Measurements from ENCODE around the gene THOC7. TPM values are rescaled to one million over a fixed set of nuclear protein-coding genes. Genes with fewer than 3 reads are reported as not detected.

Gene THOC7
- total RNA-seq, 1 donor from 2014 or later: 13.8 TPM

- H3K27ac ChIP-seq: no peak overlapping the region
- intact Hi-C loops (cut with DNase I): no loop called here
- H3K9me3 ChIP-seq: no peaks in the 10 kb centered on the region
- TF ChIP-seq CTCF (IDR thresholded peaks at IDR 0.05): no peak
- H3K4me3 ChIP-seq: no peak overlapping the region
- DNase-seq (ENCODE audit: low spot score in 2 of 2): no peak
- H3K27me3 ChIP-seq: no peaks in the 10 kb centered on the region
- H3K4me1 ChIP-seq: no peaks in the 10 kb centered on the region
- H3K36me3 ChIP-seq: no peaks in the 10 kb centered on the region
Observed at GRCh38 chr3:63807961-63808565, 55.5 kb downstream of the THOC7 start.

- intact Hi-C loops (cut with DNase I): no loop called here
- Histone ChIP-seq H3K36me3 (no peaks in the 10 kb centered on the region), H3K9me3 (no peaks in the 10 kb centered on the region), H3K27me3 (no peaks in the 10 kb centered on the region), H3K4me1 (no peaks in the 10 kb centered on the region), H3K4me3 (no peak overlapping the region), H3K27ac (no peak overlapping the region)
- no peak for TF ChIP-seq CTCF (IDR thresholded peaks at IDR 0.05)
- no peak for DNase-seq (ENCODE audit: low spot score in 2 of 2)
Observed at GRCh38 chr3:63803911-63804310, 59.7 kb downstream of the THOC7 start.

DNA sequence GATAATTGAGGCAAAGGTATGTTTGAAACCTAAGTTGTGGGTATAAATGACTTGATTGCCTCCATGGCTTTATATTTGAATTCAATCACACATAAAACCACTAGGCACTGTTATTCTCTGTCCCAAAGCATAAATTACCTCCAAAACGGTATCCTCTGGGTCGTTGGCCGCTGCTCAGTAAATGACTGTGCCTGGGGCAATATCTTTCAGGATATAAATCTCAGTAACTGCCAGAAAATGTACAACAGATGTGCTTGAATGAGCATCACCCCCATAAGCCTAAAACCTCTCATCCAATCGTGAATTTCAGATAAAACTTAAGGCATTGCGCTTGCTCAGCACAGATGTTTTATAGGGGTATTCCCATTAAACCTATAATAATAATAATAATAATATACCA, 63.5 kb downstream of the THOC7 start:
- Histone ChIP-seq H3K27me3 (no peaks in the 10 kb centered on the region), H3K4me1 (no peaks in the 10 kb centered on the region), H3K9me3 (no peaks in the 10 kb centered on the region), H3K27ac (no peak overlapping the region), H3K36me3 (no peaks in the 10 kb centered on the region), H3K4me3 (no peak overlapping the region)
- intact Hi-C loops (cut with DNase I): no loop called here
- no peak for DNase-seq (ENCODE audit: low spot score in 2 of 2)
- no peak for TF ChIP-seq CTCF (IDR thresholded peaks at IDR 0.05)

- Histone ChIP-seq H3K9me3 (no peaks in the 10 kb centered on the region), H3K27ac (no peak overlapping the region), H3K4me3 (no peak overlapping the region), H3K36me3 (no peaks in the 10 kb centered on the region), H3K27me3 (no peaks in the 10 kb centered on the region), H3K4me1 (no peaks in the 10 kb centered on the region)
- intact Hi-C loops (cut with DNase I): no loop called here
- TF ChIP-seq CTCF (IDR thresholded peaks at IDR 0.05): no peak
- DNase-seq (ENCODE audit: low spot score in 2 of 2): no peak
Observed at GRCh38 chr3:63798949-63799348, 64.7 kb downstream of the THOC7 start.

- Histone ChIP-seq H3K27ac (no peak overlapping the region), H3K9me3 (no peaks in the 10 kb centered on the region), H3K4me1 (no peaks in the 10 kb centered on the region), H3K36me3 (no peaks in the 10 kb centered on the region), H3K4me3 (no peak overlapping the region), H3K27me3 (no peaks in the 10 kb centered on the region)
- DNase-seq (ENCODE audit: low spot score in 2 of 2): no peak
- intact Hi-C loops (cut with DNase I): no loop called here
- no peak for TF ChIP-seq CTCF (IDR thresholded peaks at IDR 0.05)
Observed at GRCh38 chr3:63798544-63798943, 65.1 kb downstream of the THOC7 start.

- no peaks in the 10 kb centered on the region for H3K36me3 ChIP-seq
- no peak overlapping the region for H3K4me3 ChIP-seq
- no peaks in the 10 kb centered on the region for H3K9me3 ChIP-seq
- intact Hi-C loops (cut with DNase I): no loop called here
- H3K27me3 ChIP-seq: no peaks in the 10 kb centered on the region
- no peaks in the 10 kb centered on the region for H3K4me1 ChIP-seq
- no peak for DNase-seq (ENCODE audit: low spot score in 2 of 2)
- TF ChIP-seq CTCF (IDR thresholded peaks at IDR 0.05): no peak
- no peak overlapping the region for H3K27ac ChIP-seq
Observed at GRCh38 chr3:63795438-63795837, 68.2 kb downstream of the THOC7 start.
